Measurements from ENCODE around the gene SNX24.
"Not testable (repeated sequence)": the region's sequence is repeated elsewhere in the genome, so short reads cannot be mapped to it uniquely, and the experiment has no call there.

SNX24 gene, protein sequence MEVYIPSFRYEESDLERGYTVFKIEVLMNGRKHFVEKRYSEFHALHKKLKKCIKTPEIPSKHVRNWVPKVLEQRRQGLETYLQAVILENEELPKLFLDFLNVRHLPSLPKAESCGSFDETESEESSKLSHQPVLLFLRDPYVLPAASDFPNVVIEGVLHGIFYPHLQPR

DNA sequence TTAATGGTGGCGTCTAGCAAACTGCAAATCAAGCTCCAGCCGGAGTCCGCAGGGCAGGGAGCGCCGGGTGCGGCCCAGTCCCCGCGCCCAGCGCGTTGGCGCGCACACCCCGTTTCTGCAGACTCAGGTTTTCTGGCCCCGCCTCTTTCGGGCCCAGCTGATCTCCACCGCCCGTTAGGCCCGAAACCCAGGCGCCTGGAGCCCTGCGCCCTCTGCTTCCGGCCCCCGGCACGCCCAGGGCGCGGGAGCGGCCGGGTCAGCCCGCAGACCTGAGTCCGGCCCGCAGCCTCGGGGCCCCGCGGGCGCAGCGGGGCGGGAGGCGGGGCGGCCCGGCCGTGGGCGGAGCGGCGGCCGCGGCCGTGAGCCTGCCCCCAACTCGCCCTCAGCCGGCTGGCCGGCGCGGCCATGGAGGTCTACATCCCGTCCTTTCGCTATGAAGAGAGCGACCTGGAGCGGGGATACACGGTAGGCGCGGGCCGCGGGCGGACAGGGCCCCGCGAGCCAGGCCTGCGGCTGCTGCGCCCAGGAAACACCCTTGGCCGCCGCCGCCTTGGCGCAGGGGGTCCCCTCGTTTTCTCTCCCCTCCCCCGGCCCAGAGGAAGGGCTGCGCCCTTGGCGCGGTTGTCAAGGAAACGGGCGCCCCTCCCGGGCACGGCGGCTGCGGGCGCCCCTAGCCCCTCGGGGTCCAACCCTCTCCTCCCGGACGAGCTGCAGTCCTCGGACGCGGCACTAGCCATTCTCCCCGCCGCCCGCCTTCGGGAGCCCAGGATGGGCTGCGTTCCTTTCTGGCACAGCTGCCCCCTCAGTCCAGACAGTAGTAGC, at the start of gene SNX24:
SNX24 (plus strand) TSS at position 385 of the 822 bp plus-strand sequence; CDS start at position 406, 21 bp downstream.
- DNase-seq = peak; percentile 35 to 67 (median 50)

DNA sequence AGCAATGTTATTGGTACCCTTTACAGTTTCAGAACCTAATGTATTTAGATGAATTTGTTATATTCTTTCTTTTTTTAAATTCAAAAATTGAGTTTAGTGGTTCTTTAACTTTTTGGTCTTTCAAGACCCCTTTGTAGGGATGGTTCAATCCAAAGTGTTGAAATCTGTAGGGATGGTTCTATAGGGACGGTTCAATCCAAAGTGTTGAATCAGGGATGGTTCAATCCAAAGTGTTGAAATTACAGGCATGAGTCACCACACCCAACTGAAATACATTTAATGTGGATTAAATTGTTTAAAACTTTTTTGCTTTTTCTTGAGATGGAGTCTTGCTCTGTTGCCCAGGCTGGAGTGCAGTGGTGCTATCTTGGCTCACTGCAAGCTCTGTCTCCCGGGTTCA, 39.9 kb upstream of the SNX24 start:
- DNase-seq = no peak

DNA sequence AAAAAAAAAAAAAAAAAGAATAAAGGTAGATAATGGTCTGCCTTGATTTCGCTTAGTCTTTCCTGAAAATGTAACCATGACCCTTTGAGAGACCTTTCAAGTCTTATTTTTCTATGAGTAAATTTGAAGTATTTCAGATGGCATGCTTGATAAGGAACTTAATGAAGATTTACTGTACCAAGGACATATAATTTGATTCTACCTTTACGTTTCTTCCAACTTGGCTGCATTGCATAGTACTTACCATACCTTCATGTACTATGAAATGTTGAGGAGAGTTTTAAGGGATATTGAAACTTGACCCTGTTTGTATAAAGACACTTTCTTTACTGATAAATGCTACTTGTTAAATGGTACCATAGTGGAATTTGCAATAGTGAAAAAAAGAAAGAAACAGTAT, 35.0 kb upstream of the SNX24 start:
- no peak for DNase-seq

DNA sequence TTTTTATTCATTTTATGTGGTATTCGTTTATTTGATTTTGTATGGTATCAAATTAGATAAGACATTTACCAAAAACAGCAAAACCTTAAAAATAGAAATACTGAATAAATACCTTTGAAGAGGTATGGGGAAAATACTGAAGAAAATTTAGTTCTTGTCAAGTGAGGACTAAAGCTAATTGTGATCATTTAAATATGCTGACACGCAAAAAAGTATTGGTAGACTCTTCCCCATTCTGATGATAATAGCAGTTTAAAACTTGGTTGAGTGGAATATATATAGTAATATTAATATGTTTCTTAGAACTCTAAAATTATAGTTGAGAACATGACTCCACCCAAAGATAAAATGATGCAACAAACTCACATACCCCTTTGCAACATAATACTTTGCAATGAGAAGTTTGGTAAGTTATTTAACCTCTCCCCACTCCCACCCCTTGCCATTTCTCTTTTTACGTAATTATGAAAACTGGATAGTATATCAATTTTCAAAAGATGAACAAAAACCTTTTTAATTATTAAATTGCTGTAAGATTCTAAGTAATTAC, 30.1 kb upstream of the SNX24 start:
- no peak for DNase-seq

- DNase-seq = no peak
These were observed 28.7 kb upstream of the SNX24 start for GRCh38 chr5:122816756-122817155.

DNA sequence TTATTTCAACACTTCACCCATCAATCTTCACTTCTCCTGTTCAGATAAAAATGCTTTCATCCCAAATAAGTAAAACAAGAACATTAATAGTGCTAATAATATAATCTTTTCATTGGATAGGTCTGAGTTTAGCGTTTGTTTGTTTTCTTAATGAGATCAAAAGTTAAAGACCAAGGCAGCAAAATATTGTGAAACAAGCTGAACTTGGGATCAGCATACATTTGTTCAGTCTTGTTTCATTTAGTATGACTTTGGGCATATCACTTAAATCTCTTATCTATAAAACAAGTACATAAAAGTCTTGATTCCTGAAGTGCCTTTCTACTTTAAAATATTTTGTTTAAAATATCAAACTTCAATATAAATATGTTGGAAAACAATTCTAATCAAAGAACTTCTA, 13.4 kb upstream of the SNX24 start:
- DNase-seq = no peak

DNA sequence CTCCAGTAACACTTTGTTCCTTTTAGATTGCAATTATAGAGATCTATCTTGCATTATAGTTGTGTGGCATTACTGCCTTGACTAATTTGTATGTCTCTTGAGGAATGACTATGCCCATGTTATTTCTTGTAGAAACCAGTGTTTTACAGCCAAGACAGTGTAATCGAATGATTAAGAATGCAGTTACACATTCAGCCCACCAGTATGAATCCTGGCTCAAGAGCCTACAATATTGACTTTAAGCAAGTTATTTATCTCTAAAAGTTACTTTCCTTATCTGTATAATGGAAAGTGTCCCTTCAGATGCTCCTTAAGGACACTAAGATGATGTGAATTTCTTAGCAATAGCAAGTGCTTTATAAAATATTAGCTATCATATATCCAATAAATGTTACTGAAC, 9.7 kb upstream of the SNX24 start:
- no peak for DNase-seq

GRCh38 chr5:122836947-122837346, 8.5 kb upstream of the SNX24 start:
- no peak for DNase-seq

DNA sequence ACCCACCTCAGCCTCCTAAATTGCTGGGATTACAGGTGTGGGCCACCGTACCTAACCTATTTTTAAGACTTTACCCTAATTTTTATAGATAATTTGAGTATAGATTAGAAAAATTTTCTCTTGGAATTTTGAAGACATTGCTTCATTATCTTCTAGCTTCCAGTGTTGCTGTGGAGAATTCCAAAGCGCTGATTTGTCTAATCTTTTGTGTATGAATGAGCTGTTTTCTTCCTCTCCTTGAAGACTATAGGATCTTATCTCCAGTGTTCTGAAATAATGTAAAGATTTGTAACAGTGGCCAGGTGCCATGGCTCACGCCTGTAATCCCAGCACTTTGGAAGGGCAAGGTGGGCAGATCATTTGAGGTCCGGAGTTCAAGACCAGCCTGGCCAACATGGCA, 5.7 kb upstream of the SNX24 start:
- no peak for DNase-seq

DNA sequence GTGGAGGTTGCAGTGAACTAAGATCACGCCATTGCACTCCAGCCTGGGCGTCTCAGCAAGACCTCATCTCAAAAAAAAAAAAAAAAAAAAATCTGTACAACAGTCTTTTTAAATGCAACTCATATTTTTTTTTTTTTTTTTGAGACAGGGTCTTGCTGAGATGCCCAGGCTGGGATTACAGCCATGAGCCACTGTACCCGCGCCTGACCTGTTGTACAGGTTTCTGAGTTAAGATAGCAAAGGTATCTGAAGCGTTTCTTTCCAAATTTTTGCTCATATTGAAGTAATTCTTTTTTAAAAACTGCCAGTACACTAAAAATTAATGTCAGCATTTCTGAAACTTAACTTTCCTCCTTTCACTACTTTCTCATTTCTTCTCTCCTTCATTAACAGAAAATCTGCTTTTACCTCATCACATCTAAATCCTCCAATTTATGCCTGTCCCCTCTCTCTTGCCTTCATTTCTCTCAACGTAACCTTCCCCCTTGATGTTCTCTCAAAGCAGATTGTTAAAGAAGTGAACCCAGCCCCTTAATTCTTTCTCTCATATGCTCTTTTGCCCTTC, 3.3 kb upstream of the SNX24 start:
- no peak for DNase-seq

- peak in 1 of 6 experiments; percentile 28 for DNase-seq
These were observed 1.1 kb upstream of the SNX24 start for GRCh38 chr5:122844136-122844909.

GRCh38 chr5:122844910-122845228, 544 bp upstream of the SNX24 start:
- DNase-seq = no peak

DNA sequence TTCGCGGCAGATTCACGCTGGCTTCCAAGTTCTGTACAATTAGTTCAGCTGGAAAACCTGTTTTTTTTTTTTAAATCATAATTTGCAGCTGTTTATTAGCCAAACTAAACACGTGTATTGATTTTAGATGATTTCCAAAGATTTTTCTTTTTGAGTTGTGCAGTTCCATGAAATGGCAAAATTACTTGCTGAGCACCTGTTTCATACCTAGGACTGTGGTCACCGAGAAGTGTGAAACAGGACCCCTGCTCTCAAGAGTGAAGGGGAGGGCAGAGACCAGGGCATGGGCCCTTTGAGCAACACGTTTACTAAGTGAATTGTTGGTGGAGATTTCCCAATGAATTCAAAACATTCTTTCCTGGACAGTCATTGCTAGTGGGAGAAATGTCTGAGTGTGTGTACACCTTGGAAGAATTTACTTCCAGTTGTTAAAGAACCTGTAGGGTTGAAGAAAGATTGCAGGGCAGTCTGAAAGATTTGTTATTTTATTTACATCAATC, 688 bp downstream of the SNX24 start:
- no peak for DNase-seq

GRCh38 chr5:122847687-122848081, 2.3 kb downstream of the SNX24 start:
- no peak for DNase-seq

DNA sequence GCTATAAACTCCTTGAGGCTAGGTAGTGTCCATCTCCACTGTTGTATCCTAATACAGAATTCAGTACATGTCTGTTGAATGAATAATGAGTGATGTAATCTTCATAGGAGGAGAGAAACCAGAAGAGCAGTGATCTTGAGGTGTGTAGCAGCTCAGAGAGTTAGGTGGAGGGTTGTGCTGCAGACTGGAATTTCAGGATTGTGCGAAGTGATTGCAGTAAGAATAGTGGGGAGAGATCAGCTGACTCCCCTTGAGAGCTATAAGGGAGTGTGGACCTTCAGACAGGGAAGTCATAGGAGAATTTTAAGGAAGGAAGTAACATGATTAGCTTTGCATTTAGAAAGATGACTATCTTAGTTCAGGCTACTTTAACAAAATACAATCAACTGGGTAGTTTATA, 4.4 kb downstream of the SNX24 start:
- no peak for DNase-seq

DNA sequence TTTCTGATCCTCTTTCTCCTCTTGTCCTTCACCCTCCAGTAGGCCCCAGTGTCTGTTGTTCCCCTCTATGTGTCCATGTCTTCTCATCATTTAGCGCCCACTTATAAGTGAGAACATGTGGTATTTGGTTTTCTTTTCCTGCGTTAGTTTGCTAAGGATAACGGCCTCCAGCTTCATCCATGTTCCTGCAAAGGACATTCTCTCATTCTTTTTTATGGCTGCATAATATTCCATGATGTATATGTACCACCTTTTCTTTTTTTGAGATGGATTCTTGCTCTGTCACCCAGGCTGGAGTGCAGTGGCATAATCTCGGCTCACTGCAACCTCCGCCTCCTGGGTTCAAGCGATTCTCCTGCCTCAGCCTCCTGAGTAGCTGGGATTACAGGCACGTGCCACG, 12.1 kb downstream of the SNX24 start:
- DNase-seq = not testable (repeated sequence)

DNA sequence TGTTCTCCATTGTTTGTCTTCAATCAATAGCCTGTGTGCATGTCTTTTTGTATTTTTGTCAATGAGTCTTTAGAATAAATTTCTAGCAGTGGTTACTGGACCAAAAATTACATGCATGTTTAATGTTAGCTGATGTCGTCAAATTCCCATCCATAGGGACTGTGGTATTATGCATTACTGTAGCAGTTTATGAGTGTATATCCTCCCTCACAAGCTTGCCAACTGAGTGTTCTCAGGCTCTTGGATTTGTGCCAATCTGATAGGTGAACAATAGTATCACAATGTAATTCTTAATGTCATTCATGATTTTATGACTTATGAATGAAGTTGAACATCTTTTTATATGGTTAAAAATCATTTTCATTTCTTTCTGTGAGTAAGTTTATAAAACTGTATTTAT, 13.0 kb downstream of the SNX24 start:
- DNase-seq = no peak

DNA sequence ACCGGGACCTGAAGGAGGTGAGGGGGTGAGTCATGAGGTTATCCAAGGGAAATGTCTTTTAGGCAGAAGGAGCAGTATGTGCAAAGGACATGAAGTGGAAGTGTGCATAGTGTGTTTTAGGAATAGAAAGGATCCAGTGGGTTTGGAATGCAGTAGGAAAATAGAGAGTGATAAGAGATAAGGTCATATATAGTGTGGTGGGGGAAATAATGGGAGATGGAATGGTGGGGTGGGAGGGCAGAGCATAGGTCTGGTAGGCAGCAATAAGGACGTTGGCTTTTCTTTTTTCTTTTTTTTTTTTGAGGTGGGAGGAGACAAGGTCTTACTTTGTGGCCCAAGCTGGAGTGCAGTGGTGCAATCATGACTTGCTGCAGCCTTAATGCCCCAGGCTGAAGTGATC, 17.8 kb downstream of the SNX24 start:
- DNase-seq = no peak

- DNase-seq = no peak
These were observed 18.3 kb downstream of the SNX24 start for GRCh38 chr5:122863721-122864120.

GRCh38 chr5:122864400-122864799, 19.0 kb downstream of the SNX24 start:
- DNase-seq = no peak

DNA sequence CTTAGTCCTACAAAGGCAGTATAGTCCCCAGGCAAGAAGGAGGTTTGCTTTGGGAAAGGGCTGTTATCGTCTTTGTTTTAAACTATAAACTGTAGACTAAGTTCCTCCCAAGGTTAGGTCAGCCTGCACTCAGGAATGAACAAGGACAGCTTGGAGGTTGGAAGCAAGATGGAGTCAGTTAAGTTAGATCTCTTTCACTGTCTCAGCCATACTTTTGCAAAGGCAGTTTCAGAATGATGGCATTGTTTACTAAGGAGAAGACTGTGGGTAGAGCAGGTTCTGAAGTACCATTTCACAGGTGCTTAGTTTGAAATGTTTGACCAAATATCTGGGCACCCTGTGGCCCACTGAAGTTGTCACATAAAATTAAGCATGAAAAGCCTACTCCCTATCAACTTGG, 19.4 kb downstream of the SNX24 start:
- DNase-seq = no peak

GRCh38 chr5:122870219-122870856, 24.9 kb downstream of the SNX24 start:
- DNase-seq = no peak

GRCh38 chr5:122871661-122872060, 26.2 kb downstream of the SNX24 start:
- no peak for DNase-seq
